ENCODE data around the gene RAB43. TPM values are rescaled to one million over a fixed set of nuclear protein-coding genes. Genes with fewer than 3 reads are reported as not detected.
"Not testable (repeated sequence)": the region's sequence is repeated elsewhere in the genome, so short reads cannot be mapped to it uniquely, and the experiment has no call there.

RAB43 gene
- total RNA-seq, 1 donor from 2014 or later, result 0.36 TPM

DNA sequence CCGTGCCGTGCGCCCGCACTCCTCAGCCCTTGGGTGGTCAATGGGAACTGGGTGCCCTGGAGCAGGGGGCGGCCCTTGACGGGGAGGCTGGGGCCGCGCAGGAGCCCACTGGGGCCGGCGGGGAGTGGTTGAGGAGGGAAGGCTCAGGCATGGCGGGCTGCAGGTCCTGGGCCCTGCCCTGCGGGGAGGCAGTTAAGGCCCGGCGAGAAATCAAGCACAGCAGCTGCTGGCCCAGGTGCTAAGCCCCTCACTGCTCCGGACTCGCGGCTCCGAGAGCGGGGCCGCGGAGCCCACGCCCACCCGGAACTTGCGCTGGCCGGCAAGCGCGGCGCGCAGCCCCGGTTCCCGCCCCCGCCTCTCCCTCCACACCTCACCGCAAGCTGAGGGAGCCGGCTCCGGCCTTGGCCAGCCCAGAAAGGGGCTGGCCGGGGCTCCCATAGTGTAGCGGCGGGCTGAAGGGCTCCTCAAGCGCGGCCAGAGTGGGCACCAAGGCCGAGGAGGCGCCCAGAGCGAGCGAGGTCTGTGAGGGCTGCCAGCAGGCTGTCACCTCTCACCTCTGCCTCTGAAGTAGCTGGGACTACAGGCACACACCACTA is 53.2 kb downstream of the RAB43 start:
- Mint-ChIP-seq H3K4me3 (no peak overlapping the region), H3K9me3 (no peaks in the 10 kb centered on the region), H3K4me1 (no peaks in the 10 kb centered on the region), H3K27me3 (ENCODE audit: insufficient read depth, low read depth) (peaks cover 6% of the 10 kb centered on the region), H3K27ac (no peak overlapping the region), H3K36me3 (no peaks in the 10 kb centered on the region)
- H3F3A ChIP-seq (ENCODE audit: low read depth), result no peaks in the 10 kb centered on the region
- H3K9me3 ChIP-seq (ENCODE audit: low read depth), result no peaks in the 10 kb centered on the region
- H3K9ac ChIP-seq, result no peak overlapping the region
- H3K36me3 ChIP-seq, result no peaks in the 10 kb centered on the region
- TF ChIP-seq EZH2phosphoT487 (IDR thresholded peaks at IDR 0.05) (no peak), CTCF (IDR thresholded peaks at IDR 0.05) (no peak), EZH2 (IDR thresholded peaks at IDR 0.05) (no peak)
- no peak overlapping the region for H3K27ac ChIP-seq
- no peak for DNase-seq (ENCODE audit: low spot score)
- no peak overlapping the region for H3K4me2 ChIP-seq
- no peaks in the 10 kb centered on the region for H4K20me1 ChIP-seq (ENCODE audit: low read depth)
- H3K4me3 ChIP-seq, result no peak overlapping the region
- no peaks in the 10 kb centered on the region for H3K4me1 ChIP-seq
- no peaks in the 10 kb centered on the region for H3K79me2 ChIP-seq (ENCODE audit: low read depth)
- no peaks in the 10 kb centered on the region for H3K27me3 ChIP-seq
- H2AFZ ChIP-seq (replicated peaks), result no peak overlapping the region

GRCh38 chr3:129067719-129068118 is 53.9 kb downstream of the RAB43 start:
- not testable (repeated sequence) for H3K9me3 Mint-ChIP-seq; DNase-seq (ENCODE audit: low spot score); H3K36me3 Mint-ChIP-seq; H3K27ac Mint-ChIP-seq; H4K20me1 ChIP-seq (ENCODE audit: low read depth); H3K4me1 Mint-ChIP-seq; H3K9me3 ChIP-seq (ENCODE audit: low read depth); H3K36me3 ChIP-seq; H3F3A ChIP-seq (ENCODE audit: low read depth); H3K27ac ChIP-seq; H3K27me3 Mint-ChIP-seq (ENCODE audit: insufficient read depth, low read depth); H3K79me2 ChIP-seq (ENCODE audit: low read depth); H3K4me1 ChIP-seq; H3K9ac ChIP-seq; H3K4me2 ChIP-seq; H3K4me3 Mint-ChIP-seq; H3K27me3 ChIP-seq; H3K4me3 ChIP-seq
- peak overlapping the region; percentile 34 for H2AFZ ChIP-seq (replicated peaks)

GRCh38 chr3:129065720-129066073 is 55.9 kb downstream of the RAB43 start:
- TF ChIP-seq EZH2phosphoT487 (IDR thresholded peaks at IDR 0.05) (no peak), CTCF (IDR thresholded peaks at IDR 0.05) (no peak), EZH2 (IDR thresholded peaks at IDR 0.05) (no peak)
- H2AFZ ChIP-seq (replicated peaks), result no peak overlapping the region

DNA sequence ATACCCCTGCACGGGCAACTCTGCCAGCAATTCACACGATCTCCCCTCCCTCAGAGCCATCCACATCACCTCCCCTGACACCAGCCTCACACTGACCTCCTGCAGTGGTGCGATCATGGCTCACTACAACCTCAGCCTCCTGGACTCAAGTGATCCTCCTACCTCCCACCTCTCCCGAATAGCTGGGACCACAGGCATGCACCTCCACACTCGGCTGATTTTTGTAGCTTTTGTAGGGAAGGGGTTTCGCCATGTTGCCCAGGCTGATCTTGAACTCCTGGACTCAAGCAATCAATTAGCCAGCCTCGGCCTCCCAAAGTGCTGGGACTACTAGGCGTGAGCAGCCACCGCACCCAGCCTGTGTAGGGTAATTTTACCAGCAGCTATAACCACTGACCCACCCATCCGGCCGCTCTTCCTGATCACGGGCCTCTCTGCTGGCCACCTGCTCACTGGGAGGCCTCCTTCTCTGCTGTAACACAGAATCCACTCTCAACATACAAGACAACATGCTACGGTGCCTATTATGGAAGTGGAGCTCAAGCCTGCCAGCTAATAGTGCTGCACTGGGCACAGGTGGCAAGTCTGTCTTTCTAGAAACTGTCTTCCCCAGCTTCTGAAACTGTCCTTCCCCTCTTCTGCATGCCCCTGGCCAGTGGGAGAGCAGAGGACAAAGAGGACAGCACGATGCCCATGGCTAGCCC is 56.4 kb downstream of the RAB43 start:
- Histone ChIP-seq H3K79me2 (ENCODE audit: low read depth) (no peaks in the 10 kb centered on the region), H3K4me2 (no peak overlapping the region), H3F3A (ENCODE audit: low read depth) (no peaks in the 10 kb centered on the region), H3K9ac (no peak overlapping the region), H3K4me3 (no peak overlapping the region), H3K4me1 (no peaks in the 10 kb centered on the region), H3K9me3 (ENCODE audit: low read depth) (no peaks in the 10 kb centered on the region), H2AFZ (replicated peaks) (no peak overlapping the region), H3K27ac (no peak overlapping the region), H3K36me3 (no peaks in the 10 kb centered on the region), H4K20me1 (ENCODE audit: low read depth) (no peaks in the 10 kb centered on the region), H3K27me3 (no peaks in the 10 kb centered on the region)
- H3K4me1 Mint-ChIP-seq, result no peaks in the 10 kb centered on the region
- H3K9me3 Mint-ChIP-seq, result no peaks in the 10 kb centered on the region
- no peak for DNase-seq (ENCODE audit: low spot score)
- H3K36me3 Mint-ChIP-seq, result no peaks in the 10 kb centered on the region
- H3K4me3 Mint-ChIP-seq, result no peak overlapping the region
- H3K27me3 Mint-ChIP-seq (ENCODE audit: insufficient read depth, low read depth), result peaks cover 6% of the 10 kb centered on the region
- TF ChIP-seq CTCF (IDR thresholded peaks at IDR 0.05) (no peak), EZH2 (IDR thresholded peaks at IDR 0.05) (no peak), EZH2phosphoT487 (IDR thresholded peaks at IDR 0.05) (no peak)
- H3K27ac Mint-ChIP-seq, result peak overlapping the region; percentile 35

More at GRCh38 chr3:129065720-129066073, 55.9 kb downstream of the RAB43 start:
- H3K36me3 Mint-ChIP-seq, result no peaks in the 10 kb centered on the region
- no peak overlapping the region for H3K4me3 Mint-ChIP-seq
- no peaks in the 10 kb centered on the region for H3F3A ChIP-seq (ENCODE audit: low read depth)
- no peaks in the 10 kb centered on the region for H3K4me1 ChIP-seq
- H3K4me3 ChIP-seq, result no peak overlapping the region
- no peaks in the 10 kb centered on the region for H3K9me3 ChIP-seq (ENCODE audit: low read depth)
- H3K79me2 ChIP-seq (ENCODE audit: low read depth), result no peaks in the 10 kb centered on the region
- no peaks in the 10 kb centered on the region for H4K20me1 ChIP-seq (ENCODE audit: low read depth)
- H3K4me1 Mint-ChIP-seq, result no peaks in the 10 kb centered on the region
- DNase-seq (ENCODE audit: low spot score), result no peak
- H3K4me2 ChIP-seq, result no peak overlapping the region
- H3K27ac ChIP-seq, result no peak overlapping the region
- H3K36me3 ChIP-seq, result no peaks in the 10 kb centered on the region
- H3K9me3 Mint-ChIP-seq, result no peaks in the 10 kb centered on the region
- peaks cover 6% of the 10 kb centered on the region for H3K27me3 Mint-ChIP-seq (ENCODE audit: insufficient read depth, low read depth)
- H3K9ac ChIP-seq, result no peak overlapping the region
- no peaks in the 10 kb centered on the region for H3K27me3 ChIP-seq
- H3K27ac Mint-ChIP-seq, result peak overlapping the region; percentile 35
